Left ventricle myocardium inferior (tissue), 1 donor: ENCODE results near the gene C6orf47. TPM values are rescaled to one million over a fixed set of nuclear protein-coding genes. Genes with fewer than 3 reads are reported as not detected.
A peak's percentile ranks its signal among the peaks of the same experiment; 100 is the strongest.

Source experiments
- DNase-seq: peaks from one replicate; pipeline ENCODE4 v3.0.0-alpha.2; 2020
- H3K27ac ChIP-seq: fragments of 200-600 bp; replicated peaks from 2 replicates; pipeline ENCODE4 v1.8.0; 2021
- H3K27me3 ChIP-seq: fragments of 200-600 bp; 2 replicates; pipeline ENCODE4 v1.8.0; 2021; ENCODE audit warnings: low read depth
- H3K36me3 ChIP-seq: fragments of 200-600 bp; 2 replicates; pipeline ENCODE4 v1.8.0; 2021
- H3K4me1 ChIP-seq: fragments of 200-600 bp; 2 replicates; pipeline ENCODE4 v1.8.0; 2021
- H3K4me3 ChIP-seq: fragments of 200-600 bp; 2 replicates; pipeline ENCODE4 v1.8.0; 2021; ENCODE audit warnings: mild to moderate bottlenecking, moderate library complexity
- H3K9me3 ChIP-seq: fragments of 200-600 bp; replicated peaks from 2 replicates; pipeline ENCODE4 v1.8.0; 2021
- CTCF ChIP-seq: fragments of 200-600 bp; IDR thresholded peaks from 2 replicates; pipeline ENCODE4 v1.8.0; 2021; ENCODE audit warnings: antibody characterized with exemption, mild to moderate bottlenecking, borderline replicate concordance
- intact Hi-C: fragments of 100-400 bp; cut with micrococcal nuclease; formaldehyde crosslinking; loops from one replicate; pipeline ENCODE4 v1.11.0; 2022
- total RNA-seq: library from RNA; stranded (reverse); fragmentation: NEBNext Ultra II Directional; extraction: Animal tissue kit (Norgen Biotek cat#: 25700); gene quantifications from one replicate; pipeline ENCODE4 v1.2.1, GENCODE V29; 2021
- donor health status: DM: no; HTN: yes; CAD: no; lungs with severe emphysema.

Gene C6orf47
- total RNA-seq, 1 donor from 2014 or later = 16.9 TPM

GRCh38 chr6:31651602-31652191, 8.9 kb downstream of the C6orf47 start:
- intact Hi-C loops = no loop called here
- H3K9me3 ChIP-seq = no peaks in the 10 kb centered on the region
- H3K27ac ChIP-seq = peak overlapping the region; percentile 96
- peaks cover 51% of the 10 kb centered on the region for H3K36me3 ChIP-seq
- no peaks in the 10 kb centered on the region for H3K27me3 ChIP-seq
- no peak for DNase-seq
- H3K4me1 ChIP-seq = peaks cover 31% of the 10 kb centered on the region
- H3K4me3 ChIP-seq = peak overlapping the region; percentile 77
- TF ChIP-seq CTCF = no peak

- Histone ChIP-seq H3K4me1 (peaks cover 4% of the 10 kb centered on the region), H3K36me3 (peaks cover 97% of the 10 kb centered on the region), H3K9me3 (no peaks in the 10 kb centered on the region), H3K4me3 (no peak overlapping the region), H3K27me3 (no peaks in the 10 kb centered on the region), H3K27ac (no peak overlapping the region)
- TF ChIP-seq CTCF = no peak
- no peak for DNase-seq
- intact Hi-C loops = no loop called here
Observed at GRCh38 chr6:31645325-31645724, 15.3 kb downstream of the C6orf47 start.

- Histone ChIP-seq H3K27me3 (no peaks in the 10 kb centered on the region), H3K9me3 (no peaks in the 10 kb centered on the region), H3K4me1 (no peaks in the 10 kb centered on the region), H3K36me3 (peaks cover 100% of the 10 kb centered on the region), H3K4me3 (no peak overlapping the region), H3K27ac (no peak overlapping the region)
- TF ChIP-seq CTCF = no peak
- DNase-seq = no peak
- intact Hi-C loops = no loop called here
Observed at GRCh38 chr6:31643818-31644454, 16.6 kb downstream of the C6orf47 start.

- Histone ChIP-seq H3K27me3 (no peaks in the 10 kb centered on the region), H3K27ac (no peak overlapping the region), H3K9me3 (no peaks in the 10 kb centered on the region), H3K36me3 (peaks cover 100% of the 10 kb centered on the region), H3K4me1 (no peaks in the 10 kb centered on the region), H3K4me3 (no peak overlapping the region)
- TF ChIP-seq CTCF = no peak
- intact Hi-C loops = no loop called here
- no peak for DNase-seq
Observed at GRCh38 chr6:31642798-31643570, 17.6 kb downstream of the C6orf47 start.

GRCh38 chr6:31641370-31641769, 19.2 kb downstream of the C6orf47 start:
- H3K36me3 ChIP-seq = peaks cover 98% of the 10 kb centered on the region
- intact Hi-C loops = no loop called here
- H3K27me3 ChIP-seq = no peaks in the 10 kb centered on the region
- no peaks in the 10 kb centered on the region for H3K4me1 ChIP-seq
- no peaks in the 10 kb centered on the region for H3K9me3 ChIP-seq
- no peak overlapping the region for H3K4me3 ChIP-seq
- DNase-seq = no peak
- no peak overlapping the region for H3K27ac ChIP-seq
- TF ChIP-seq CTCF = no peak
